GM21423 (cell line): ENCODE results near the gene COL24A1.

Experiments
- ATAC-seq: cut with Tn5 transposase; IDR thresholded peaks from one replicate; pipeline ENCODE4 v1.9.1; 2021; ENCODE audit warnings: mild to moderate bottlenecking, moderate library complexity; ENCODE audit not compliant: unreplicated experiment

Gene COL24A1

DNA sequence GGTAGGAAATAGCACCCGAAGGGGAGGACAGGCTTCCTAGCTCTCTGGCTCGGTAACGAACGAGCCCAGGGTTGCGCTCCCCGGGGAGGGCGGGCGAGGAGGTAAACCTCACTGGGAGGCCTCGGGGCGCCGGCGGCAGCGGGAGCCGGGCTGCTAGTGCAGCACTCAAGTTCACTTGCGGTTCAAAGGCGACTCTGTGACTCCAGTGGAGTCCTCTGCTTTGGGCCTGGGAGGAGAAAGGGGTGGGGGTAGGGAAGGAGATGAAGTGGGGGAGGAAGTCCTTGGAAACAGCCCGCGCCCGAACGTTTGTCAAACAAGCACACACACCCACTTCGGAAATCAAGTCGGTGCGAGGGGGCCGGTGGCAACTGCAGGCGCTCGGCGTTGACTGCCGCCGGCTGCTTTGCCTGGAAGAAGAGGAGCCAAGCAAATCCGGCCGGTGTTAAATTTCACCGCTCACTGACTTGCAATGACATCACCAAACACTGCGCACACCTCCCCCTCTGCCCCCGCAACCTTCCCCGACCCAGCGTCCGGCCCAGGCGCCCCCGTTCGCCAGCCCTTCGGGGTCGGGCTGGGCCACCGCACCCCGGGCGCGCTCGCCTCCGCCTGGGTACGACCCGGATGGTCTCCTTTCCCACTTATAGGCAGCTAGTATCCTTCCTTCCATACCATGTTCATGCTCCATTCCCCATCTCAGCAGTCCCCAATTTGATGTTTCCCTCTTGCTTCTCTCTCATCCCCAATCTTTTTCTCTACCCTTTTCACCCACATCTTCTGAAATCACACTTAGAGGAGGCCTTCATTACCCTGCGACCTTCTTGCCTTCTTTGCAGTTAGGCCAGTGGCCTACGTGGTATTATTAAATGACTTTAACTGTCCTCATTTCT lies at the start of gene COL24A1:
Gene COL24A1, minus strand, starts transcription at position 207 of the 890 bp plus-strand sequence. CDS start 376 bp downstream, outside the sequence.
- no peak for ATAC-seq

DNA sequence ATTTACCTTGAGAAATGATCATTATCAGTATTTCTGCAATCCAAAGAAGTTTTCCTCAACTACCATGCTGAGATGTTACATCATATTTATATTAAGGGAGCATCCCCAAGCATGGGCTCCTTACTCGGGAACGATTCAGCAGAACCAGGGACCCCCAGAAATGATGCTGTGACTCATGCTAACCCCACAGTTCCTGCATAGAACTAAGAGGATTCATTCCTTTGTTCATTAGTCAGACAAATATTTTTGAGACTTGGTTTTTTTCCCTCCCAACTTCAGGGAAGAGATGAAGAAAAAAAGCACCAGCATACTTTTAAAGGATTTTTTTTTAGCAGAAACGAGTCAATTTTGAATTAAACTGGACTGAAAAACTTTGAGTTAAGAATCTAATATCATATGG lies 49.2 kb upstream of the COL24A1 start:
- no peak for ATAC-seq

DNA sequence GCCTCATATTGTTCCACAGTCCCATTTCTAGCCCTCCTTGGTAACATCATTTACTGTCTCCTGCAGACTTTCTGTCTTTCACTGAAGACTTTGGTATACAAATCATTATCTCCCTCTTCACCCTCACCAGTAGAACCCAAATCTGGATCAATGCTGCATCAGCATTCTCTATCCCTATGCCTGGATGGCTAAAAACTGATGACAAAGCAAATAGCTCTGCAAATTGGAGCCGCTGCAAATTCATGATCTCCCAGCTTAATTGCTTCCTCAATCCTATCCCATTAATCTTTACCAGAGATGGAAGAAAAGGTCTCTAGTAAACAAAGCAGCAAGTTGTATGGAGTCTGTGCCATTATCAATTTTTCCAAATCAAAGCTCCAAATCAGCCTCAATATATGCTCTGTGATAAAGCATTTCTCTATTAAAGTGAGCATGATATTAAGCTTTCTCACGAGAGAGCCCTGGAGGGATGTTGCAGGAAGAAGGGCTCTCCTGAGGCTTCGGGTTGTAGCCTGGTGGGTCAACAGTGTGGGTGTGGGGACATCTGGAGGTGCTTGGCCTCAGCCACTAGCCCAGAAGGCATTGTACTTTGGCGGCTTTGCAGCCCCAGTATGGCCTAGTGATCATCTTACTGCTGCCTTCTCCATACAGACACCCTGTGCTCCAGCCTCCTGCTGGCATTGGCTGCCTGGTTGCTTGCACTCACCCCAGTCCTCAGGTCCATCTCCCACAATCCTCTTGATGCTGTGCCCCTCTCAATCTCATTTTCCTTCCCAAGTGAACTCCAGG lies 46.2 kb upstream of the COL24A1 start:
- ATAC-seq: no peak

DNA sequence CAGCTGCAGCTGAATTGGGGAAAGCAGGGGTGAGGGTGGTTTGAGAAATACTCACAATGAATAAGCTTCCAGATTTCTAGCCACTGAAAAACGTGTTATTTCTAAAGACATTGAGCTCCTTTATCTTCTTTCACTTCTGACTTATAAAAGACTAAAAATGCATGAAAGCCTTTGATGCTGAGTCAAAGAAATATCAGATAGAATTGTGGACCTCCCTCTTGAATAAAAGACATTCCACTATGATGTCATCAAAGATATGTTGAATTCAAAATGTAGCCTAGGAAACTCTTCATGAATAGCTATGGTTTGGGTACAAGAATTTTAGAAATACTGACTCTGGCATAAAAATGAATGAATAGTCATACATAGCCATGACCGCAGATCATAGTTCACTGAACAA lies 44.7 kb upstream of the COL24A1 start:
- ATAC-seq: no peak

DNA sequence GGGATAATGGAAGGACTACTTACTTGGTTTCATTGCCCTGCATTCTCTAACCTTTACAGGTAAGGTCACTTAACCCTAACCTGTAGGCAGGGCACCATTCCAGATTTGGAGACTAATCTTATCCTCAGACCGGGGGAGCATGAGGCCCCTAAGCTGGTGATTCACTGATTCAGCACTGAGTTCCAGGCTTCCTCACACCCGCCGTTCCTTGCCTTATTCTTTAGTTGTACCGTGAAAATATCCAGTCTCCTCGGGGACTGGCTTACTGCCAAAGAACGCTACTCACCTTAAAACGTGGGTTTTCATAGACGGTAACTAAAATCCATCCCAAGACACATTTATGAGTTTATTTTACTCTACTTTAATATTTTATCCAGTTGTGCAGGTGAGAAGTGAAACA lies 44.3 kb upstream of the COL24A1 start:
- ATAC-seq: no peak

DNA sequence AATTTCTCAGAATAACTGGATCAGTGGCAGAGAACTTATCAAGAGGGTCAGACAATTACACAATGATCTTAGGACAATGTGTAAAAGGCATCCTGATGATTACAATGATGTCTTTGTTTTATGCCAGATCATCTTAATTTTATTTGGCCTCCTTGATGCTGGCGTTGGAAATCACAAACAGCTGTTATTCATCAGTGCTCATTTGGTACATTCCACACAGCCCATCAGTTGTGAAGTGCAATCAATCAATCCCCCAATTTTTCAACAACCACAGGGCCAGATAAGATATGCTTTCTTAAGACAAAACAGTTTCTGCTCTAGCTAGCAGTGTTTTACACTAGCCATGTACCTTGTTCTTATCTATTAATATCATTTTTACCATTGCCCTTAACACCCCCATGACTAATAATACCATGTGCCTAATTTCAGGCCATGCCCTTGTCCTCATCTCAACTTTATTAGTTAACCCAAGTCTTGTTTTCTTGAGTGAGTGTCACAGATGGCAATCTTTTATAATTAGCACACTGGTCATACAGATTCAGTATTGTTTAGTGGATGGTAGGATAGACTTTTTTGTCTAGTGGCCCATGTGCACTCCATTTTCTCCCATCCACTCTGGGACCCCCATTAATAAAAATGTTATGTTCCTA lies 40.8 kb upstream of the COL24A1 start:
- ATAC-seq: no peak

DNA sequence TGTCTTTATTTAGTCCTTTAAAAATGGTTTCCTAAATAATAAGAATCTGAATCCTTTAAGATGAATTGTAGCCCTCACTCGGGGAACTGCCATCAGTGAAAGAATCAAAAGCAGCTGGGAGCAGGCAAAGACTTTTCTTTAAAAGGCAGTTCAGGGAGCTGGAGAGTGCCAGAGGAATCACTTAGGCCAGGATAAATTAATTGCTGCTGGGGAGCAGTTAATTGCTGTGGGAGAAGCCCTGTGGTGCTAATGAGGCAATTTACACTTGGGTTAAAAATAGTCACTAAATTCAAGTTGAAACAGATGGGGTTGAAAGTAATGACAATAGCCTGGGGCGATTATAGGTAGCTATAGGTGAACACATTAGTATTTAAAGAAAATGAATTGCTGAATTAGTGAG lies 38.7 kb upstream of the COL24A1 start:
- ATAC-seq: no peak

DNA sequence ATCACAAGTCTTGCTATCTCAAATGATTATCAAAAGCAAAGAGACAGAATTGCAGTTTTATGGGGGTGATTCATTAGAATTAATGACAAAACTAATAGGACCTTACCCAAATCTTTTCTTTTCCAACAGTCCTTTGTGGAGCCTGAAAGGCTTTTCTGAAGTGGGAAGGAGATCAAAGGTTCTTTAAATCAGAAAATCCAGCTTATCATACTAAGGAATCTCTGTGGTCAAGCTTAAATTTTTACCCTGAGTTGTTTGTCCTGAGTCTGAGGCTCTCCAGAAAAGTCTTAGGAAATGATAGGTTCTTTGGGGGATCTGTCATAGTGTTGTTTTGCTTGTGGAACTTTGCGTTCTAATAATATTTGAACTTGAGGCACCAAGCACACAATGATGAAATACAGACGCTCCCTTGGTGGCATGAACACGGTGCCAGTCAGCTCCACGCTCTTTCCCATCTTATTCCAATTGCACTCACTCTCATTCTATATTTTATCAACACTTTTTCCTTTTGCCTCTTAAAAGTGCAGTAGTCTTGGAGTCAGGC lies 38.0 kb upstream of the COL24A1 start:
- ATAC-seq: no peak

DNA sequence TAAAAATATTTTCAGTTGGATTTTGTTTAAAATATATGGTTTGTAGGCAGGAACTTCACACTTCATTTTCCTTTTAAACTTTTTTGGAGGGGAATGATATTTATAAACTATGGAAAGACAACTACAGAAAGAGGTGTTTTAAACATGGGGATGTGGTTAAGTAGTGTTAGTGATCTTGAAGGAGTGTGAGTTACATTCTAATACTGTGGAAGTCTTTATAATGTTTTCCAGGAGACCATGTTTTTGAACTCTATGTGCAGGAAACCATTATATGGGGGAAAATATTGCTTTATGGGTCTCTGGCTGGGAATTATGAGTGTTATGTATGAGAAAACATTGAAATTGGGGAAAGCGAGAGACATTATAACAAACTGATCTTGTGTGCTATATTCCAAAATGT lies 35.8 kb upstream of the COL24A1 start:
- ATAC-seq: no peak

DNA sequence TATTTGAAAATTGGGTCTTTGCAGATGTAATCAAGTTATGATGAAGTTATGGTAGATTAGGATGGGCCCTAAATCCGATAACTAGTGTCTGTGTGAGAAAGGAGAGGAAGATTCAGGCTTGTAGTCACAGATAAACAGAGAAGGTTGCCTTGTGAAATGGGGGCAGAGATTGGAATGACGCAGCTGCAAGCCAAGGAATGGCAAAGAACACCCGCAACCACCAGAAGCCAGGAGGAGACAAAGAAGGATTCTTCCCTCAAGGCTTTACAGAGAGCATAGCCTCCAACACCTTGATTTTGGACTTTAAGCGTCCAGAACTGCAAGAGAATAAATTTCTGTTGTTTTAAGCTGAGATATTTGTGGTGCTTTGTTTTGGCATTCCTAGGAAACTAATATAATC lies 35.4 kb upstream of the COL24A1 start:
- ATAC-seq: no peak

DNA sequence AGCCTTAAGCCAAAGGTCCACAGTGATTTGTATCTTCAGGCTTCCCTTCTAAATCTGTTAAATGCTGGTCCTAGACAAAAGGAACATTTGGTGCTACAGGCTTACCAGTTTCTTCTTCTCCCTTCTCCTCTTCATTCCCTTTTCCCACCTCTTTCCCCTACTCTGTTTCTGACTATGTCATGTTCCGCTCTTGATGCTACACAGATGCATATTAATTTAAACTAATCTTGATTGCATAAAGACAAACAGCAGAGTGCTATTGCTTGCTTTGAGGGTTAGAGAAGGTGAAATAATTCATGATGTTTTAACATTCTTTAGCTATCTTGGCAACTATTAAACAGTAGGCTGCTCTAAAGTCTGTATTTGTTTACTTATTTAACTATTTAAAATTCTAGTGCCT lies 34.3 kb upstream of the COL24A1 start:
- no peak for ATAC-seq

DNA sequence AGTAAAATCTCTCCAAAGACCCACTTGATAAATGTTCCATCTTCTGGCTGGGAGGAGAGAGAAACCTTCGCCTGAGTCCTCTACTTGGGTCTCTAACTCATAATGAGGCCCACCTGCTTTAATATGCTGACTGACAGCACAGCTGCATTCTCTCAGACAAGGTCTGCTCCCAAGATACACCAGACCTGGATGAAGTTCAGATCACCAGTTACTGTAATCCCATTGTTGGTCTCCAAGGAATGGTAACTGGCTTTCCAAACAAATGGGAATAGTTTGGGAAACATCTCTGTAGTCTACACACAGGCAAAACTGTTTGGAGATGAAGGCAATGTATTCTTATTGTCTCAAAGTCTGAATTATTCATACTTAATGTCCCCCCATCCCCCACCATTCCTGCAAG lies 27.9 kb upstream of the COL24A1 start:
- ATAC-seq: no peak

DNA sequence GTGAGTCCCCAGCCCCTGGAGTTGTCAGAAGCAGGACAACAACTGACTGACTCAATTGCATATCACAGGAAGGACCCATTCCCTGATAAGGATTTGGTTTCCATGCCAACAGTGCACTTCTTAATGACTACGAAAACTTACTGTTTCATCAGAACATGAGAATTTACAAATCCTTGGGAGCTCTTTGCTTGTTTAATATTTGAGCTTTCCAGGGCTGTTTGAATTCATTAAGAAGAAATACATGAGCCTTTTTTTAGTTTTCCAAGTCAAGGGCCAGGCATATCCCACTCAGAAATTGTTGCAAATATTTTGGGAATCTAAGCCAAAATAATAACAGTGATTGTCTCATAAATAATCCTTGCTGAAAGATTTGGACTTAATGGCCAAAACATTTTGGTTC lies 27.2 kb upstream of the COL24A1 start:
- no peak for ATAC-seq

DNA sequence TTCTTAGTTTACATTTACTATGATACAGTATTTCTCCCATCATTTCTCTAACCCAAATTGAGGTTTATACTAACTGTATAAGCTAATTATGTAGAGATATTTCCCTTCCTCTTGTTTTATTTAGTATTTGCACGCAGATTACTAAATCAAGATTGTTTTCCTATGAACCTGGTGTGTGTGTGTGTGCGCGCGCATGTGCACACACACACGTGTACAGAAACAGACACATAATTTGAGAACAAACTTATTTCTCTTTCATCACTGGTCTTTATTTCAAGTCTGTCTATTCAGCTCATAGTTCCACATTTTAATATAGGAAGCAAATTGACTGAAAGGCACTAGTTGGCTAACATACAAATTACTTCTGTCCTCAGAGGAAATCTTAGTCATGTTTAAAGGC lies 19.7 kb upstream of the COL24A1 start:
- ATAC-seq: no peak

DNA sequence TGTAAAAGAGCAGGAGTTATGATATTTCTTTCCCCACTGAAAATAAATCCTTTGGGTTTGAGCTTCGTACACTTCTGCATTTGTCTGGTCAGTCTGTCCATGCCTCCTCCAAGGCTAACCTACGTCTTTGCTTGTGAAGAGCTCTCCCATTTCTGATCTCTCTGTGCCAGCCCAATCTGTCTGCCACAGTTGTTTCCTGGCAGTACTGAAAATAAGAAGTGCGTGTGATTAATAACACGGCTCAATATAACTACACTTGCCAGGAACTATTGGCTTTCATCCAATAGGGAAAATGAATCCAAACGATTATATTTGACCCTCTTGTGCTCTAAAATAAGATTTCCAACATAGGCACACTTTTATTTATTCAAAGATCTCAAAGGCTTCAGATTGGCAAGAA lies 19.2 kb upstream of the COL24A1 start:
- ATAC-seq: no peak

DNA sequence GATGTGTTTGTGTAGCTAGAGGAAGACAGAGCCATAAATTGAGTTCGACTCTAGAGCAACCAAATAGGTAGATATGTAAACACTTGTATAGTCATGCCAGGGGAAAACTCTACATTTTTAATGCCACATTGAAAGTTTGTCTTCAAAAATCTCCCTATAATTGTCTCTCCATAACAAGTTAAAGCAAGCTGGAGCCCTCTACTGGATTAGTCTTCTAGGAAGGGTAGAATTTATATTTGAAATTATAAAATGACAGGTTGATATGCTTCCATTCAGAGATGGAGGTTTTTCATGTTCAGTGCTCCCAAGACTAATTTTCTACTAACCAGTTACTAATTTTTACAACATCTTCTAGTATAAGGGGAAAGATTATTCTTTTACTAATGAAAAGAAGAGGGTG lies 13.1 kb upstream of the COL24A1 start:
- no peak for ATAC-seq

DNA sequence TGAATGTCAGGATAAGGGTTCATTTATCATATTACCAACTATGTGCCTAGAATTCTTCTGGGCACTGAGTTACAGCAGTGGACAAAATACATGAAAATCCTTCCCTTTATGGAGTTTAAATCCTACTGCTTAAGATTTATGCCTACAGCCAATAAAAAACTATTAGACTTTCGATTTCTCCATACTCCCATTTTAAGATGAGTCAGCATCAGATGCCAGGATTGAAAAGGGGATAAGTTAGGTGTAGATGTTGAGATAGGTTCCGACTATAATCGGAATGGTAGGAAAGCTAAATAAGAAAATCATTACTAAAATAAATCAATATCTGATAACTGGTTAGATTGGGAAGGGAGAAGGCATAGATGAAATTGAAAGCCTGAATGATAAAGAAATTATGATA lies 3.2 kb upstream of the COL24A1 start:
- ATAC-seq: no peak

DNA sequence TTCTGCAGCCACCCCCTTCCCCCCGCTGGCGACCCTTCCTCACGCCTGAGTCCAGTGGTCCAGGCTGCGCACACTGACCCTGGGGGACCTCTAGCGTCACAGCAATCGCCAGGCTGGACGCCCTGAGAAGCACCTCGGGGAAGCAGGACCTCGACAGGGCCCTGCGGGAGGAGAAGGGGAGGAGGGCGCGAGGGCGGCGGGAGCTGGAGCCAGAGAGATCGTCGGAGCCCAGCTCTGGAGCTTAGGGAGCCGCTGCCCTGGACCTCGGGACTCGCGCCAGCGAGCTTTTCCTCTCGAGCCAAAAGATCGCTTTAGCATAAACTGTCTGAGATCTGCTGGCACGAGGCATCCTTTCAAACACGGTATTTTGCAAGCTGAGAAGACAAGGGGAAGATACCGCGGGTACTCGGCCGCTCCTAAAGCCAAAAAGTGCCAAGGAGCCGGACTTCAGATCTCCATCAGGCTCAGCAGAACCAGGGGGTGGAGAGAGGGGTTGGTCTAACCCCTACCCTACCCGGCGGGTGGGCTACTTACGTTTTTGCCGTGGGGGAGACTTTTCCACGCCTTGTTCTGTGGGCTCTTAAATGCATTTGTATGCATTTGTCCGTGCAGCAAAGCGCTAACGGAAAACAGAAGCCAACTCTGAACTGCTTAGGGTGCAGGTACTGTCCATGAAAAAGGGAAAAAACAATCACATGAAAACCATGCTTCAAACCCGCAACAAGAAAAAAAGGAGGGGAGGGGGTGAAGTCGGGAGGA lies 586 bp downstream of the COL24A1 start:
- no peak for ATAC-seq

DNA sequence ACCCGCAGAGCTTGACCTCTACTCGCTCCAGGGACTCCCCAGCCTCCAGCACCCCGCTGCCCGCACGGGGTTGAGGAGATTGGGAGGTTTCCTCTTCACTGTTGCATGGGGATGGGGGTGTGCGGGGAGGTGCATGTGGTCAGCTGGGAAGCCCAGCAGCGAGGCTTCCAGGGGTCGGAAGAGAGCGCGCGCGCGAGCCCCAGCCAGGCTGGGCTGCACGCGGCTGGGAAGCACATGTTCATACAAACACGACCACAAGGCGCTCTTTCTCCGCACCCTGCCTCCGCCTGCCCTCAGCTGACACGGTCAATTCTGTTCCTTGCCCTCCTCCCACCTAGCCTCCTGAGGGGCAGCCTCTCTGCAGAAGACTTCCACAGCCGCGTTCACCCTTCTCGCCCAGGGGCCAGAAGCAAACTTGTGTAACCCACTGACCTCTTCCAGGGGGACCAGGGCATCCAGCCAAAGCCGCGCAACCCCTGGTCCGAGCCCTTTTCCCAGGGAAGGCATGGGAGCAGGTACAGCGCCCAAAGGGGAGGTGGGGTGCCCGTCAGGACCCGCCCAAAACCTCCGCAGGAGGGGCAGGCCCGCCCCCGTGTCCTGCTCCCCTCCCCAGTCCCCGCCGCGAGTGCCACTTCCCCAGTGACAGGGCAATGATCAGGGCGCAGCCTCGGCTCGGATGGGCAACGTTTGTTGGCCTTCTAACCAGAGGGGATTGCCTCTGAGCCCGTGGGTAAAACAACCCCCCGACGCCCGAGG lies 1.3 kb downstream of the COL24A1 start:
- no peak for ATAC-seq

DNA sequence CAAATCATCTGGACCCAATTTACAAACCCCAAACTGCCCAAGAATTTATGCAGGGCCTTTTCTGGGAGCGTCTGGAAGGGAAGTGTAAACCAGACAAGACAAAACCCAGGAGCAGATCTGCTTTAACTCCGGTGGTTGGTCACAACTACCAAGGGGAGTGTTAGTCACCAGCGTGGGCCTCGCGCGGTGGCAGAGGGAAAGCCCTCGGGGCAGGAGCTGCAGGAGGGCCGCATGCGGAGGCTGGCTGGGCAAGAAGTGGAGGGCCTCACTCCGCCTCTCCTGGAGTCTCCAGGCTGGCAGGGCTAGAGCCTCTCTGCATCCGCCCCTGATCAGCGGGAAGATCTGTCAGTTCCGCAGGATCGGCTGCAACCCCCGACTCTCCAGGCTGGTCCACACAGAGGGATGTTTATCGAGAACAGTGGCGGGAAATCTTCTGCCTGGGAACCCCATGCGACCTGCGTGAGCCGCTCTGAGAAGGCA lies 2.0 kb downstream of the COL24A1 start:
- no peak for ATAC-seq
